H1 (cell line): ENCODE results near the gene PCDH9. TPM values are rescaled to one million over a fixed set of nuclear protein-coding genes. Genes with fewer than 3 reads are reported as not detected.

ENCODE experiments used
- CREB1 ChIP-seq: IDR thresholded peaks from 2 replicates; pipeline ENCODE4 v1.6.1; 2012; ENCODE audit warnings: inconsistent platforms
- GTF2F1 ChIP-seq: IDR thresholded peaks from 2 replicates; pipeline ENCODE4 v1.6.1; 2012; ENCODE audit warnings: low read depth, low read length, improper control_type of control experiment, borderline replicate concordance
- JUN ChIP-seq: IDR thresholded peaks from 2 replicates; pipeline ENCODE4 v1.6.1; 2011; ENCODE audit warnings: low read depth, mild to moderate bottlenecking, improper control_type of control experiment, low read length
- JUND ChIP-seq: IDR thresholded peaks from 2 replicates; pipeline ENCODE4 v1.6.1; 2011; ENCODE audit warnings: mild to moderate bottlenecking, improper control_type of control experiment, low read length
- MAFK ChIP-seq: IDR thresholded peaks from 2 replicates; pipeline ENCODE4 v1.6.1; 2012; ENCODE audit warnings: low read depth, mild to moderate bottlenecking, improper control_type of control experiment, low read length
- TAF1 ChIP-seq: IDR thresholded peaks from 2 replicates; pipeline ENCODE4 v1.6.1; 2011; ENCODE audit warnings: mild to moderate bottlenecking, low read depth, low read length
- TCF12 ChIP-seq: IDR thresholded peaks from 2 replicates; pipeline ENCODE4 v1.6.1; 2011; ENCODE audit warnings: low read depth, mild to moderate bottlenecking, low read length
- polyA plus RNA-seq, 7 experiments: library from polyadenylated mRNA; depleted of rRNA in 3 of 7; stranded (reverse) in 5 of 7; unstranded in 2 of 7; fragments of >200 nt in 5 of 7; fragments of 200-250 nt in 2 of 7; gene quantifications; 1 replicate in 5 of 7; 2 replicates in 1 of 7; 4 replicates in 1 of 7; pipeline versions ENCODE4 v1.2.1 to v1.2.3, GENCODE V29; 2011 to 2013; ENCODE audit warnings: missing spikeins in 2 of 7, mixed read lengths in 2 of 7
- total RNA-seq: library from RNA; stranded (reverse); fragmentation: NEBNext Ultra II Directional; extraction: Animal tissue kit (Norgen Biotek cat#: 25700); gene quantifications from 2 replicates; pipeline ENCODE4 v1.2.1, GENCODE V29; 2021

Gene PCDH9
- total and polyA plus RNA-seq, 2 of the 8 experiments (the other 6 are each of a cell fraction or from before 2014, with no cell fraction given): 0.12 to 0.60 TPM

- TF ChIP-seq GTF2F1: no peak
- no peak for TF ChIP-seq MAFK
- no peak for TF ChIP-seq TAF1
- TF ChIP-seq TCF12: no peak
- no peak for TF ChIP-seq JUN
- no peak for TF ChIP-seq JUND
- no peak for TF ChIP-seq CREB1
Observed at GRCh38 chr13:66663711-66664110, 566.4 kb downstream of the PCDH9 start (continued).
